NT2/D1 (cell line): ENCODE measurements around the gene SREBF1.

Experiments
- DNase-seq: peaks from one replicate; pipeline ENCODE4 v3.0.0-alpha.2; 2011; ENCODE audit warnings: low read depth, low spot score
- H3K27me3 ChIP-seq: 2 replicates; pipeline ENCODE4 v1.6.0; 2011; ENCODE audit warnings: mild to moderate bottlenecking; ENCODE audit not compliant: insufficient read length, insufficient read depth
- H3K36me3 ChIP-seq: 2 replicates; pipeline ENCODE4 v1.6.1; 2011; ENCODE audit warnings: mild to moderate bottlenecking, low read length, mixed read lengths; ENCODE audit not compliant: insufficient read depth, insufficient read length
- H3K4me1 ChIP-seq: 2 replicates; pipeline ENCODE4 v1.5.1; 2011; ENCODE audit not compliant: insufficient read depth, insufficient read length
- H3K4me3 ChIP-seq: 2 replicates; pipeline ENCODE4 v1.5.1; 2011; ENCODE audit warnings: low read depth; ENCODE audit not compliant: insufficient read length
- H3K9ac ChIP-seq: 2 replicates; pipeline ENCODE4 v1.6.0; 2011; ENCODE audit warnings: low read depth; ENCODE audit not compliant: insufficient read length
- H3K9me3 ChIP-seq: 2 replicates; pipeline ENCODE4 v1.5.1; 2011; ENCODE audit warnings: mild to moderate bottlenecking, low read length; ENCODE audit not compliant: insufficient read depth
- SUZ12 ChIP-seq: IDR thresholded peaks from 2 replicates; pipeline ENCODE4 v1.6.1; 2011; ENCODE audit not compliant: insufficient read length, insufficient read depth; ENCODE audit errors: extremely low read depth
- YY1 ChIP-seq: IDR thresholded peaks from 2 replicates; pipeline ENCODE4 v1.6.1; 2011; ENCODE audit not compliant: insufficient read length, insufficient read depth
- ZNF274 ChIP-seq: IDR thresholded peaks from 2 replicates; pipeline ENCODE4 v1.6.1; 2011; ENCODE audit warnings: mild to moderate bottlenecking, low read depth, low read length

Gene SREBF1

DNA sequence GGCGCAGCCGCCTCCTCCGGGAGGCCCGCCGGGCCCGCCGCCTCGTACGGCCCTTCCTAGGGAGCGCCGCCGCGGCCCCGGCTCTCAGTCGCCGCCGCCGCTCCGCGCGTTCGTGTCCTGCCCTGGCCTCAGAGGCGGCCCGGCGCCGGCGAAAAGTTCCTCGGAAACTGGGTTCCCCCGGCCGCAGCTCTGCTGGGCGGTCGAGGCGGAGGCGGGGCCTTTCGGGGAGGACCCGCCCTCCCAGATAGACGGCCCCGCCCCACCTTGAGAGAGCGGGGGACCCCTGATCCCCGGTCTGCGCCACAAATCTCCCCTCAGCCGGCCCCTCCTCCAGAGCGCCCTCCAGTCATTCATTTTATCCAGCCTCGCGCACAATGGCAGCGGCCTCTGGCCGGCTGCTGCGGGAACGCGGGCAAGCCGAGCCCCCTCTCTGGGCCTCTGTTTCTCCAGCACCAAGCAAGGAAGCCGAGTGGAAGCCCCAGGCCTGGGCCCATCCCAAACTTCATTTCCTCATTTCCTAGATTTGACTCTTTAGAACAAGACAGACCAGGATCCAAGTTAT, at the start of gene SREBF1:
Gene SREBF1 (minus strand): TSS at position 169 of the 562 bp plus-strand sequence. CDS start 169 bp downstream, outside the sequence.
- no peak for DNase-seq
- no peaks in the 10 kb centered on the region for H3K27me3 ChIP-seq
- H3K4me3 ChIP-seq, result peak within 1 kb of the TSS; percentile 97
- peaks cover 12% of the 10 kb centered on the region for H3K36me3 ChIP-seq
- H3K9me3 ChIP-seq, result no peaks in the 10 kb centered on the region
- H3K4me1 ChIP-seq, result peaks cover 12% of the 10 kb centered on the region
- peak within 1 kb of the TSS; percentile 100 for H3K9ac ChIP-seq
- TF ChIP-seq SUZ12 (no peak), YY1 (no peak), ZNF274 (no peak)

DNA sequence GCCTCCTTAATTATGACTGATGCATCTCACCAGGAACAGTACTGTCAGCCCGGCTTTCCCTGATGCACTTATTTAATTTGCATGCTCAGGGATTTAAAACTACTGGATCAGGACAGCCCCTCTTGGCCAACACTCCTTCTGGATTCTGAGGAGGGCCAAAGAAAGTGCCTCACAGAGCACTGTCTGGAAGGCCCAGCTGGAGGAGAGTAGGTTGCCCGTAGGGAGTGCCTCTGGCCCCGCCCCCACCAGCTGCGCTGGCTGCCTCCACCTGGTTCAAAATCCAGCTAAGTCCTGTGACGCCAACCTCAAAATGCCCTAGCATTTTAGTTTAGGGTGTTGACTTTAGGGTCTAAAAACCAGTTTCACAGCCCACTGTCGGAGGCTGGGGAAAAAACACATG, 49.4 kb upstream of the SREBF1 start:
- TF ChIP-seq YY1 (no peak), SUZ12 (no peak), ZNF274 (no peak)
- H3K9ac ChIP-seq, result no peak overlapping the region
- H3K4me1 ChIP-seq, result peaks cover 23% of the 10 kb centered on the region
- DNase-seq, result no peak
- peaks cover 11% of the 10 kb centered on the region for H3K36me3 ChIP-seq
- H3K4me3 ChIP-seq, result no peak overlapping the region
- no peaks in the 10 kb centered on the region for H3K27me3 ChIP-seq
- no peaks in the 10 kb centered on the region for H3K9me3 ChIP-seq

DNA sequence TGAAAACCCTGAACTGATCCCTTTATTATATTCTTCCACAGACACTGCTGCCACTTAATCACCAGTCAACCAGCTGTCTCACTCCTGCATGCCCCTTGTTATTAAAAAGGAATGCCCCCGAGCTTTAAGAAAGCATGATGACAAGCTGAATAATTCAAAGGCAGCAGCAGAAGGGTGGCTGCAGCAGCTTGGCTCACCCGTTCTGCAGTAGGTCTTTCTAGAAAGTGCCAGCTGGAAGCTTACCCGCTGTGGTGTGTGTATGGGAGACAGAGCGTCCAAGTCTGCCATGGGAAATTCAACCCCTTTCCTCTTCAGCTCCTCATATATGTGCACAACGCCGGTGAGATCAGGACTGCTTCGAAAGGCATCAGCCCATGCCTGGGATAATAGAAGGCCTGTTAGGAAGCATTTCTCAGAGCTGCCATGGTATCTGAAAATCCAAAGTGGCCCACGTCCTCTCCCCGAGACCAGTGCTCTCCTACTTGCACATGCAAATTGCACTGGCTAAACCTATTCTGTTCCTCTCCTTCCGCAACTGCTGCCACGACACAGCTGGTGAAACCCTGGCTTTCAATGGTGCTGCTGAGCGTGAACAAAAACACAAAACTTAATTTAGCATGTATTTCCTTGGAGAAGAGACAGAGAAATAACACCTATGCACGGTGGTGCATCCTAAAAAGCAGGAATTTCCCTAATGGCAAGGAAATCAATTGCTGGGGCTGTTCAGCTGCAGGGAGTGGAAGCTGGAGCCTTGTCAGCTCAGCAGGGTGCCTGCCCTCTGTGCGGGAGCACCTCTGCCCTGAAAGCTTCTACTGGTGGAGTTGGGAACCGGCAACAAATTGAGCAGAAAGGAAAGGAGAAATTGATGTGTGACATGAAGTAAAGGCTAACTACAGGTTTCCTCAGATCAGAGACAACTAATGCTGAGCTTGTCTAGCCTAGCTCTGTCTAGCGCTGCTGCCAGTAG, 47.9 kb upstream of the SREBF1 start:
- Histone ChIP-seq H3K36me3 (peaks cover 23% of the 10 kb centered on the region), H3K4me1 (peaks cover 24% of the 10 kb centered on the region), H3K4me3 (no peak overlapping the region), H3K9ac (no peak overlapping the region), H3K27me3 (peaks cover 4% of the 10 kb centered on the region), H3K9me3 (no peaks in the 10 kb centered on the region)
- TF ChIP-seq YY1, result no peak
- no peak for TF ChIP-seq SUZ12
- TF ChIP-seq ZNF274, result no peak
- no peak for DNase-seq

DNA sequence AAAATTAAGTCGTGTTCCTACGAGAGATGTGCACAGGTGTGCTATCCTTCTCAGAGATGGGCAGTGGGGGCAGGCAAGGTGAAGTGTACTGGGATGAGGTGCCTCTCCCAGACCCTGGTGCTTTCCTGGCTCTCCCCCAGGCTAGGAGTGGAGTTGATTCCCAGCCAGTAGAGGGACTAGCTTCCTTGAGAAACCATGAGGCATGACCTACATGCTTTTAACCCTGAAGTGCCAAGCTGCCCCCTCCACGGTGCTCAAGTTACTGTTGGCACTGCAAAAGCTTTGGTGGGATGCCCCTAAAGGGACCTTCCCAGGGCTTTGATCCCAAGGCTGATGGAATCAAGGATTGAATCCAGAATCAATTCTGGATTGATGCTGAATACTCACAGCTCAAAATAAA, 47.0 kb upstream of the SREBF1 start:
- Histone ChIP-seq H3K4me3 (no peak overlapping the region), H3K36me3 (peaks cover 28% of the 10 kb centered on the region), H3K27me3 (peaks cover 4% of the 10 kb centered on the region), H3K4me1 (peaks cover 25% of the 10 kb centered on the region), H3K9ac (no peak overlapping the region), H3K9me3 (no peaks in the 10 kb centered on the region)
- TF ChIP-seq YY1, result no peak
- TF ChIP-seq ZNF274, result no peak
- TF ChIP-seq SUZ12, result no peak
- DNase-seq, result no peak

DNA sequence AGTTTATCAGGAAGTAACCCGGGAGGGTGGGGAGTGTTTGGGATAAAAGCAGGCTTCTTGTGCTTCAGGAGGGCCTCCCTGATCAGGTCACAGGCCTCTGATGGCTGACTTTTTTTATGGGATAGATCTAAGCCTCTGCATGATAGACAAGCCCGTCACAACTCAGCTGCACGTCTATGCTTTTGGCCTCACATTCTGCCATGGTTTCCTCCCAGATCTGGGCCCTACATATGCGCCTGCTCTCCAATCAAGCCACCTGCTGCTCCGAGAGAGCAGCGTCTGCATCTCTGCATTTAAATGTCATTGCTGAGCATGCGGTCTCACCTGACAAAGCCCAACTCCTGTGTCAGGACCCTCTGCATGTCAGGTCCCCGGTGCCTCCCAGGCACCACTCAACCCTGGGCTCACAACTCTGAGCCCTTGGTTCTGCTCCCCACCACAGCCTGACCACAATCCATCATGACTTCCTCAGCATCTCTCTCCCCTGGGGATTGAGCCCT, 45.3 kb upstream of the SREBF1 start:
- no peak for TF ChIP-seq SUZ12
- TF ChIP-seq YY1, result no peak
- no peaks in the 10 kb centered on the region for H3K9me3 ChIP-seq
- H3K27me3 ChIP-seq, result peaks cover 4% of the 10 kb centered on the region
- no peak for DNase-seq
- H3K4me3 ChIP-seq, result no peak overlapping the region
- no peak overlapping the region for H3K9ac ChIP-seq
- H3K36me3 ChIP-seq, result peaks cover 31% of the 10 kb centered on the region
- H3K4me1 ChIP-seq, result peaks cover 27% of the 10 kb centered on the region

DNA sequence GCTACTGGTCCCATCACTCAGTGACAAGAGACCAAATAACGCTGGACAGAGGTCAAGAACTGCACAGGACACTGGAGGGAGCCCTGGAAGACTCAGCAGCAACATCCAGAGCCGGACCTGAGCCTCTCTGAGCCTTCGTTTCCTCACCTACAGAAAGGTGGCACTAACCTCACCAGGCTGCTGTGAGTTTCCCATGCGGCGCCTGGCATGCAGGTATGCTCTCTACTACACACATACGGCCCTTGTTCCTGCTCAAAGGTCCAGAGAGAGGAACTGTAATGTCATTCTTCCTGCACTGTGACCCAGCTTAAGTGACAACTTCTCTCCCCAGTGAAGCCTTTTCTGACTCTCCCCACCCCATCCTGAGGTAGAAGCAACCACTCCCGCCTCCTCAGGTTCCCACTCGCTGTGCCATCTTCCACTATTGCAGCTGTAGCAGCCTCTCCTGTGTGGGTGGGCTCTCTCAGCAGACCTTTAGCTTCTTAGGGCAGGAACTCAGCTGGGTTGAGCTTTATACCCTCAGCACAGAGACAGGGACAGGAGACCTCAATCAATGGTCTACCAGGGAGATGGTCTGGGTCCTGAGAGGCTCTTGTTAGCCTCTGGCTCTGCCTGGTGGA, 43.9 kb upstream of the SREBF1 start:
- Histone ChIP-seq H3K36me3 (peaks cover 27% of the 10 kb centered on the region), H3K9me3 (no peaks in the 10 kb centered on the region), H3K4me1 (peaks cover 31% of the 10 kb centered on the region), H3K4me3 (no peak overlapping the region), H3K9ac (no peak overlapping the region), H3K27me3 (peaks cover 4% of the 10 kb centered on the region)
- TF ChIP-seq YY1 (no peak), ZNF274 (no peak), SUZ12 (no peak)
- DNase-seq, result no peak
